Esophagus squamous epithelium (tissue), 4 donors: Measurements from ENCODE around the gene TBX2.

Experiments
- POLR2A ChIP-seq, 4 donors: fragments of 450-650 bp; IDR thresholded peaks; one replicate each; pipeline ENCODE4 v1.6.1; 2017; ENCODE audit warnings: antibody characterized with exemption in 4 of 4, mild to moderate bottlenecking in 4 of 4, moderate library complexity in 3 of 4
- TF ChIP-seq, protein P1 (sequence below), 6 experiments: fragments of 450-650 bp in 4 of 6; fragments of 200-600 bp in 2 of 6; sonication (generic) in 2 of 6; IDR thresholded peaks; one replicate each; pipeline ENCODE4 v1.5.1; 2016 to 2019; ENCODE audit warnings: antibody characterized with exemption in 6 of 6, mild to moderate bottlenecking in 4 of 6, moderate library complexity in 4 of 6

DNA sequence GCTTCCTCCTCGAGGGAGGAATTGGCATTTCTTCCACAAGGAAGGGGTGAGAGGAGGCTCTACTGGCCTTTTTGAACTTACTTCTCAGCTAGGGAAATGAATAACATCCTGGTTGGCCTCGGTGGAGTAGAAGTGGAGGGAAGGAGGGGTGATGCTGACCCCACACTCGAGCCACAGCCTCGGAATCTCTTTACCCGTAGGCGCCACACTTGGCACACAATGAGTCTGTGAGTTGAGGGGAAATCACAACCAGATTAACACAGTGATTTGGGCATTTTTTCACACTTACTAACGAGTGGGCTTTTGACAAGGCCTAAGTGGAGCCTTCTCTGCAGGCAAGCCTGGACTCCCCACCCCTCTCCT lies 47.3 kb upstream of the TBX2 start:
- TF ChIP-seq, protein P1, sequence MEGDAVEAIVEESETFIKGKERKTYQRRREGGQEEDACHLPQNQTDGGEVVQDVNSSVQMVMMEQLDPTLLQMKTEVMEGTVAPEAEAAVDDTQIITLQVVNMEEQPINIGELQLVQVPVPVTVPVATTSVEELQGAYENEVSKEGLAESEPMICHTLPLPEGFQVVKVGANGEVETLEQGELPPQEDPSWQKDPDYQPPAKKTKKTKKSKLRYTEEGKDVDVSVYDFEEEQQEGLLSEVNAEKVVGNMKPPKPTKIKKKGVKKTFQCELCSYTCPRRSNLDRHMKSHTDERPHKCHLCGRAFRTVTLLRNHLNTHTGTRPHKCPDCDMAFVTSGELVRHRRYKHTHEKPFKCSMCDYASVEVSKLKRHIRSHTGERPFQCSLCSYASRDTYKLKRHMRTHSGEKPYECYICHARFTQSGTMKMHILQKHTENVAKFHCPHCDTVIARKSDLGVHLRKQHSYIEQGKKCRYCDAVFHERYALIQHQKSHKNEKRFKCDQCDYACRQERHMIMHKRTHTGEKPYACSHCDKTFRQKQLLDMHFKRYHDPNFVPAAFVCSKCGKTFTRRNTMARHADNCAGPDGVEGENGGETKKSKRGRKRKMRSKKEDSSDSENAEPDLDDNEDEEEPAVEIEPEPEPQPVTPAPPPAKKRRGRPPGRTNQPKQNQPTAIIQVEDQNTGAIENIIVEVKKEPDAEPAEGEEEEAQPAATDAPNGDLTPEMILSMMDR (IDR thresholded peaks at IDR 0.05), result no peak
- TF ChIP-seq POLR2A (IDR thresholded peaks at IDR 0.05), result no peak
